Fibroblast of skin of abdomen (primary cell): Measurements from ENCODE around the gene BHLHE40.

Experiments used
- DNase-seq: peaks from one replicate; pipeline ENCODE4 v3.0.0-alpha.2; 2013

Gene BHLHE40

DNA sequence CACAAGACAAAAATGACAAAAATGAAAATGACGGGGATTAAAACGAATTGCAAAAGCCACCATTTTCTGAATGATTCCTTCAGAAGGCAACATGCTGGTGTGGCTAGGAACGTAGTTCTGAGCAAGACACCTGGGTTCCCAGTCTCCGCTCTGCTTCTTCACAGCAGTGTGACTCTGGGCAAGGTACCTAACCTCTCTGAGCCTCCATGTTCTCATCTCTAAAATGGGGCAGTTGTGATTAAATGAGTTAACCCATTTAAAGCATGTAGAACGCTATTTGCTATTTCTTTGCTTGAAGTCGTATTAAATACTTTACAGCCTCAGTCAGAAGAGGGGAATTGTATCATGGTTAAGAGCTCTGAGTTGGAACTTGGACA, 23.6 kb downstream of the BHLHE40 start:
- no peak for DNase-seq

DNA sequence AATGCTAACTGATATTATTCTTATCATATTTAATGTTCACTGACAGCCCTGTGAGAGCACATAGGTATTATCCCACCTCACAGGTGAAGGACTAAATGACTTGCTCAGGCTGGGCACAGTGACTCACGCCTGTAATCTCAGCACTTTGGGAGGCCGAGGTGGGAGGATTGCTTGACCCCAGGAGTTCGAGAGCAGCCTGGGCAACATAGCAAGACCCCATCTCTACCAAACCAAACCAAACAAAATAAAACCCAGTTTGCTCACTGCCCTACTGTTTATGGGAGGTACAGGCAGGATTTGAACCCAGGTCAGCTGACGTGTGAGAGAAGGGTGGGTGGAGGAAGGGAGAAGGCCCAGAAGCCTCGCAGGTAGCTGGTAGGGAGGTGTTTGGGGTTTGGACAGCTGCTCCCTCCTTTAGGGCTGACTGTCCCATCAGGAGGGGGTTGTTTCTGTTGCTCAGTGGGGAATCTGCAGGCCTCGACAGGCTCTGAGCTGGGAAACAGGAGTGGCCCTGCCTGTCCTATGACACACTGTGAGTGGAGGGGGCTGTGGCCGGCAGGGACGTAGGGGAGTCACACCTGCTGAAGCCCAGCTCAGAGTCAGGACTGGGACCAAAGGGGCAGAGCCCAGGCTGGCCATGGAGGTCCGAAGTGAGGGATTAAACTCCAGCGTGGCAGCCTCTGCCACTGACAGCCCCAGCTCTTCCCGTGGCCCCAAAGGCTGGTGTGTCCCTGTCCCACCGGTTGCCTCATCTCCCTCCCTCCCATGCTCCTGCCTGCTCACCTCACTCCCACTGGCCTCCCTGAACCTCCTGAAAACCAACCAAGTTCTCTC, 25.3 kb downstream of the BHLHE40 start:
- no peak for DNase-seq

DNA sequence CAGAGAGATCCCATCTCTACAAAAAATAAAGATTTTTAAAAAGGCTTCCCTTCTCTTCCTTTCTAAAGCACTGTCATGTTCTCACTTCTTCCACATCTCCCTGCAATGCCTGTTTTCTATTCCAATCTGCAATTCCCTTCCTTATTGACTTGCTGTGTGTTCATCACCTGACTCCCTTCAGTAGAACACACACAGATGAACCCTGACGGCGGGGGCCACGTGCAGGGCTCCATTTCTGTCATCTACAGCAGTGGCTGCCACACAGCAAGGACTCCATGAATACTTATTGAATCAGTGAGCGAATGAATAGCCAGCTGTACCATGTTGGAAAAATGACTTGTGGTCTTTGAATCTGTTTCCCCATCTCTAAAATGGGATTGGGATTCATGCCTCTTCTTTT, 26.1 kb downstream of the BHLHE40 start:
- no peak for DNase-seq

DNA sequence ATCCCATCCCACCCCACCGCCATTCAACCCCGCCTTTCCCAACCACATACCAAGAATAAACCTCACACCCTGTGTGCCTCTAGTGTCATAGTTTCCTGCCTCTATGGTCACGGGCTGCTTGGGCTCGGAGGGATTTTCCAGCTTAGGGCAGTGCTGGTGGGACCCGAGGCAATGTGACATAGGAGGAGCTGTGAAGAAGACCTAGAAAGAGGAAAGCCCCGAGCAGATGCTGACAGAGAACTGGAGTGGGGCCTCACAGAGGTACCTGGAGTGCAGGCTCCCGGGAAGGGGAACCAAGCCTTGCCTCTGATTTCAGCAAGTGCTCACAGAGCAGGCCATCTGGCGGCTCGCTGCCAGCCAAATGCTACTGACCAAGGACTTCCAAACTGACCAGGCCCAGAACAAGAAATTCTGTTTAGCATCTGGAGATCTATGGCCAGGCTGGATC, 27.5 kb downstream of the BHLHE40 start:
- no peak for DNase-seq

DNA sequence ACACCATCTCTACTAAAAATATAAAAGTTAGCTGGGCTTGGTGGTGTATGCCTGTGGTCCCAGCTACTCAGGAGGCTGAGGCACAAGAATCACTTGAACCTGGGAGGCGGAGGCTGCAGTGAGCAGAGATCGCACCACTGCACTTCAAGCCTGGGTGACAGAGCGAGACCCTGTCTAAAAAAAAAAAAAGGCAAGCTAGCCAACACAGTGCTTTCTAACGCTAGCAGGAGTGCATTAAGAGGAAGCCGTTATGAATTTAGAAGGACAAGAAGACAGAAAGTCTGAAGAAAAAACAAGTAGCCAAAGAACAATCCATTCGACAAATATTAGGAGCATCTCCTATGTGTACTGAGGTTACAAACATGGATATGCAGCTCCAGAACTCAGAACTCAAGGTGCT, 28.6 kb downstream of the BHLHE40 start:
- no peak for DNase-seq

DNA sequence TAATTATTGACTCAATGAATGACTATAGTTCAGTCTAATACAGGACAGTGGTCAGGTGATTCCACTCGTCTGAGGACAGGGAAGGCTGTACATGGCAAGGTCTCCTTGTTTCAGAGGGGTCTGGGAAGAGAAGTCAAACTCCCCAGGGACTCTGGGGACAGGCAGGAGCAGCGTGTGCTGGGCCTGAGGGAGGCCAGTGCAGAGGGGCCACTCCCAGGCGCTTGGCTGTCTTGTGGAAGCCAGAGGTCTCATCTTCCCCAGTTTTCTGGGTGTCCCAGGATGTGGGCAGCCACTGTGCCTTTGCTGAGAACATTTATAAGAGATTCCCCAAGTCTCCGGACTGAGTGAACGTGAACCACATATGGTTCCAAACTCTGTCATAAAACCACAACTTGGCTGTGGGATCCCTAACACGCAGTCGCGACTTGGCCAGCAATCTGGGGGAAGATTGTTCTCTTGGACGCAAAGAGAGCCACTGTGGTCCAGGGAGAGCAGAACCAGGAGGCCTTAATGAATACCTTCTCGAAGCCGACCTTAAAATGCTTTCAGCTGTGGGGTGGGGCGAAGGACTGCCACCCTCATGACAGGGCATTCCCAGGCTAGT, 30.4 kb downstream of the BHLHE40 start:
- DNase-seq, result no peak

DNA sequence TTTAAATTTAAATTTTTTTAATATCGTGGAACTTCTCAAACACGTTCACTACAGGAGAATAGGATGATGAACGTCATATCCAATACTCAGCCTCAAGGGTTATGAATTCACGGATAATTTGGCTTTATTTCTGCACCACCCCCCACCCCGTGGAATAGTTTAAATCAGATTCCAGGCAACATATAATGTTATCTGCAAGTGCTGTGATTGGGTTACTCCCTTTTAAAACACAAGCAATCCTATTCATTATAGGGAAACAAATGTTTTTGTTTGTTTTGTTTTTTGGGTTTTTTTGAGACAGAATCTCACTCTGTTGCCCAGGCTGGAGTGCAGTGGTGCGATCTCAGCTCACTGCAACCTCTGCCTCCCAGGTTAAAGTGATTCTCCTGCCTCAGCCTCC, 30.9 kb downstream of the BHLHE40 start:
- no peak for DNase-seq

DNA sequence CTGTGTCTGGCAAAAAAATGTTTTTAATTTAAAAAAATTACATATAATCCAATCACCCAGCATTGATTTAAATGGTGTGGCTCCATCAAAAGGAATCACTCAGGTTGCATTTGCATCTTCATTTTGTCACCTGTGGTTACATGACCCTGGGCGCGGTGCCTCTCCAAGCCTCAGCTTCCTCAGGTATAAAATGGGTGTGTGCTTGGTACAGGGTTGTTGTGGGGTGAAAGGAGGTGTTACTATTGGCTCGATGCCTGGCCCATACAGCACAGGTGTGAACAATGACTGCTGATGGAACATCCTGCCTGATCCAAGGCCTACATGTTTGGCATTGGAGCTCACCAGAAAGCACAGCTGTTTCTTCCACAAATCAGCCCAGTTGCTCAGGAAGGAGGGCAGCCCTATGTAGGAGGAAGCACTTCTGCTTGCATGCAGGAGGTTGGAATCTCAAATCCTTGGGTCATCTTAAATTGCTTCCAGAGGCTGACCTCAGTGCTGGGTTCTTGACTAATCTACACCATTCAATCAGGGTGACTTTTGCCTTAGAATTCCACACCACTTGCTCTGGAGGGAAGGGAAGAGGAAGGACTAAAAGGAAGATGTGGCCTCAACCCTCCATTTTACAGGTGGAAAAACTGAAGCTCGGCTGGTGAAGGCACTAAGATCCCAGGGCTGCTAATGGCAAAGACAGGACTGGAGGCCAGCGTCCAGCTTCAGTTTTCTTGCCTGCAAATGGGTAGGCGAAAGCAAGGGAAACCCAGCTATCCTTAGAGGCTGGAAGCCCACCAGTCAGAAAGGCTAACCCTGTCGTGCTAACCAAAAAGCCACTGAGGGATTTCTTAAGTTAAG, 31.7 kb downstream of the BHLHE40 start:
- no peak for DNase-seq

DNA sequence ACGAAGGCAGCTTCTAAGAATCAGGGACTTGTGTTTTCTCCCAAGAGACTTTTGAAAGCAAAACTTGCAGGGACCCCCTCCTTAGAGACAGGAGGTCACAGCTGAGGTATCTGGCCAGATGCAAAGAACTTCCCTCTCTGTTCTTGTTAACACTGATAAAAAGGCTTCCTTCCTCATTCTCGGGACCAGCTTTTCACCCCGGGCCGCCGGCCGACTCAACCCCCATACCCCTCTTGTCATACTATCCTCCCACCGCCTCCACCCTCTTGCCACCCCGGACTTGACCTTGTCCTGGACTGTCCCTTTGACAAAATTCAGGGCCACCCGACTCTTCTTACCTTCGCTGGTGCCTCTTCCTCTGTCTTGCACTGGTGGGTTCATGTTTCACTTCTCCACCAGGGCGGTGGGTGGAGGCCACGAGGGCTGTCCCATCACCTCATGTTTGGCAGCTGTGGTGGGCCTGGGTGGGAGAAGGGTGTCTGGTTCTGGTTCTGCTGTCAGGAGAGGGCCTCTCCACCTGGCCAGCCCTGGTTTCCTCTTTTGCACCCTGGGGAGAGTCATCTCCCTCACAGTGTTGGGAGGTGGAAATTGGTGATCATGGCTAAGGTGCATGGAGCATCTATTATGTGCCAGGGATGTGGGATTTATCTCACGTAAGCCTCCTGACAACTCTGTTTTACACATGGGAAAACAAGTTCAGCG, 32.5 kb downstream of the BHLHE40 start:
- DNase-seq, result no peak

DNA sequence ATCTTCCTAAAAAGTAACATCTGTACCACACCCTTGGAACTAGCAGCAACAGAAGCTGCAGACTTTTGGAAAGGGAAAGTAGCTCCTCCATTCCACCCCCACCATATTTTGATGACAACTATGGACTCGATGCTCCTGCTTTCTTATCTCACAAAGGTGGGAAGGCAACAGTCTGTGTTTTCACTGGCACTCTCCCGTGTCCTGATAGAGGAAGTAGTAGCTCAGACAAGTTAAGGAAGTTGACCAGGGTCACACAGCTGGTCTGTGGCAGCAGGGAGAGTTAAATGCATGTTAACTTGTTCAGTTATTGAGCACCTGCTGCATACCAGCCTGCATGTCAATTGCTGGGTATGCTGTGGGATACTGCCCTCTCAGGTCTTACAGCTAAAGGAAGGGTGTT, 33.1 kb downstream of the BHLHE40 start:
- DNase-seq, result no peak

DNA sequence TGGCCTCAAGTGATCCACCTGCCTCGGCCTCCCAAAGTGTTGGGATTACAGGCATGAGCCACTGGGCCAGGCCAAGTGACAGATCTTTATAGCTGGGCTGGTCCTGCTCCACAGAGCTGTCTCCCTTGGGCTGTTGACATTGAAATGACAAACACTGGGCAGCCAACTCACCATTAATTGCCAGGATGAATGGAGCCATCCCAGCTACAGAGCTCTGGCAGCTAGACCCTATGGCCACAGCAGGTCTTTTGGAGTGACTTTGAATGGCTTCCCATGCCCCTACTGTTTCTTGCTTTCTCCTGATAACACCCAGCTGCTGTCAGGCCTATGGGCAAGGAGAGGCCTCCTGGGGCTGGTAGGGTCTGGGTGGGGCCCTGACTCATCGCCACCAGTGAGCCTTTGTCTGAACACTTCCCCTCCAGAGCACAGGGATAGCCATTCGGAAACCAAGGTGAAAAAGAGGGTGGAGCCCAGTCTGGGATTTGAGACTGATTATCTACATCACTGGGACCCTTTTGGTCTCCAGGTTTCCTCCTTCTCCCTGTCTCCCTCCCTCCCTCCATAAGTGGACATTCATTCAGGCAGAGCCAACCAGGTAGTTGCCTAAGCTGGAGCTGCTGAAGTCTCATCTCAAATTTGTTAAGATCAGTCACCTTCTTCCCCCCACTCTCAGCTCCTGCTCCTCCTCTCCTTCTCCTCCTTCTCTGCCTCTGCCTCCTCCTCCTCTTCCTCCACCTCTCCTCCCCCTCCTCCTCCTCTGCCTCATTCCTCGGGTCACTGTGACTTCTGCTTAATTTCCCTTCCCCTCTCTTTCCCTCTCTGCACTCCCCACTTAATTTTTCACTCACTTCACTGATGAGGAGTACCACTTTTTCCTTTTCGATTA, 34.0 kb downstream of the BHLHE40 start:
- no peak for DNase-seq

DNA sequence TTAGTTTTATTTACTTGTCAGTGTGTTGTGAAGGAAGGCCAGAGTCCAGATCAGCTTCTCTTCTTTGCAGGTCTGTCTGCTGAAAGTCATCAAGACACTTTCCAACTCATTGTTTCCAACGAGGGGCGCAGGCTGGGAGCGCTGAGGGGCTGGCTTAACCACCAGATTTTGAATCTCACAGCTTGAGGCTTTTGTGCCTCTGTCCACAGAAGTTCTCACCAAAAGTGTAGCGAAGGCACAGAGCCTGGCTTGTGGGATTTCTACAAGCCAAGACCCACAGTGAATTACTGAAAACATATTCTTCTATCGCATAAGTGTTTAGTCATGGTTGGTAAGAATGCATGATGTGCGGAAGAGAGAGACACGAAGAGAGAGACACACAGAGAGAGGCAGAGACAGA, 35.2 kb downstream of the BHLHE40 start:
- DNase-seq, result peak; percentile 38

DNA sequence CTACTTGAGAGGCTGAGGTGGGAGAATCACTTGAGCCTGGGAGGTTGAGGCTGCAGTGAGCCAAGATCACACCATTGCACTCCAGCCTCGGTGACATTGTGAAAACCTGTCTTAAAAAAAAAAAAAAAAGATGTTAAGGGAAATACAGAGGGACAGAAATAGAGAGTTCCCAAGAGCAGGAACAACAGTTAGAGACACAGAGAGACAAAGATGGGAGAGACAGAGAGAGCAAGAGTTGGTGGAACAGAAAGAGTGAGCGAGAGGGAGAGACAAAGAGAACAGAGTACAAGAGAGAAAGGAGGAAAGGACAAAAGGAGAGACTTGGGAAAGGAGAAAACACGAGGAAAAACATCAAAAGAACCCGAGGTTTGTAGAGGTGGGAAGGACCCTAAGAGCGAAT, 35.8 kb downstream of the BHLHE40 start:
- DNase-seq, result no peak

DNA sequence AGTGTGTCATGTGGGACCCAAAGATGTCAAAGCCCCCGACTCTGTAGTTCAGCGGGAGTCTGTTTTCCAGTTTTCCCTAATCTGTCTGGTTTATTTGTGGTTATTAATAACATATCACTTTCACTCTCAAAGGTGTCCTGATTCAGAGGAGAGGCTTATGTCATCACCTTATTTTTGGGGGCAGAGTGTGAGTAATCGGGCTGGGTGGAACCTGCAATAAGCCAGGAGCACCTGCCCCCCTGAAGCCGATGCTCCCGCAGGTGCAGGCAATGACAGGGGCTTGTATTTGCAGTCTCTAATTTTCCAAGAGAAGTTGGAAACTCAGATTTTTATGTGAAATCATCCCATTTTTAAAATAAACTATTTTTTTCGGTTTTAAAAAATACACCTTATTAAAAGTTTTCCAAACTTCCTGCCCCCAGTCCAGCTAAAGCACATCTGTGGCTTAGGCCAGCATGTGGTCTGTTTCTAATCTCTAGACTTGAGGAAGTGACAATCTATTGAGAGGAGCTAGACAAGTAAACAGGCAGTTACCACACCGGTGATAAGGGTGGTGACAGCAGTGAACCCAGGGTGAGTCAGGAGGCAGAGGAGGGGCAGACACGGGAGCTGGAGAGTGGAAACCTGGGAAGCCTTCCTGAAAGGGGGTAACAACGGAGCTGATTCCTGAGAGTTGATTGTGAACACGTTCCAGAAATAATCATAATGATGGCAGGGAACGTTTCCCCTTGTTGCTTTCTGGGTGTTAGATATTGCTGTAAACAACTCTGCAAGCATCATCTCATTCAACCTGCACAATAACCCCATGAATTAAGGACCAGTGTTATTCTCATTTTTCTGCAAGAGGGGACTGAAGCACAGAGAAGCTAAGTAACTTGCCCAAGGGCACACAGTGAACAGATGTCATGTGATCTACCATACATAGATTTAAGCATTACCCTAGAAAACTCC, 37.2 kb downstream of the BHLHE40 start:
- peak; percentile 34 for DNase-seq

DNA sequence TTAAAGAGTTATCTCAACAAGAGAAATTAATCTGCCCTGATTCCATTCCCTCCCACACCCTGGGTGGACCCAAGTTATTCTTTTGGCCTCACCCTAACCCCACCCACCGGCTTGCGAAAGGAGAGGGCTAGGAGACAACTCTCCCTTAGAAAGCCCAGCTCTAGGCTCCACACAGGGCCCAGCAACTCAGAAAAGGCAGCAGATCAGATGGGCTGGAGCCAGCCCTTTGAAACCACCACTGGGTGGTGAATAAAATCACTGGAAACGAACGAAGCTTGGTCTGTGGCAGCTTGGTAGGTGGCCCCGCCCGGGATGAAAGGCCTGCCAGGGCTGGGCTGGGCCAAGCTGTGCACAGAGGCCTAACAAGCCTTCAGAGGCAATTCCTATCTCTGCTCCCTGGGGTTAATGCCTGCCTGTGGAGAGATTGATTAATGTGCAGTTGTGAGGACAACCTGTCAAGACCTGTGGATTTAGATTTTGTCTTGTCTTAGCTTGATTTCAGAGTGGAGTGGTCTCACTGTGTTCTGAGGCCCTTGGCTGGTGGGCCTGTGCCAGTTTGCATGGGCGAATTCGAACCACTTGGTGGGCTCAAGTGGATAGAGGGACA, 38.8 kb downstream of the BHLHE40 start:
- no peak for DNase-seq

DNA sequence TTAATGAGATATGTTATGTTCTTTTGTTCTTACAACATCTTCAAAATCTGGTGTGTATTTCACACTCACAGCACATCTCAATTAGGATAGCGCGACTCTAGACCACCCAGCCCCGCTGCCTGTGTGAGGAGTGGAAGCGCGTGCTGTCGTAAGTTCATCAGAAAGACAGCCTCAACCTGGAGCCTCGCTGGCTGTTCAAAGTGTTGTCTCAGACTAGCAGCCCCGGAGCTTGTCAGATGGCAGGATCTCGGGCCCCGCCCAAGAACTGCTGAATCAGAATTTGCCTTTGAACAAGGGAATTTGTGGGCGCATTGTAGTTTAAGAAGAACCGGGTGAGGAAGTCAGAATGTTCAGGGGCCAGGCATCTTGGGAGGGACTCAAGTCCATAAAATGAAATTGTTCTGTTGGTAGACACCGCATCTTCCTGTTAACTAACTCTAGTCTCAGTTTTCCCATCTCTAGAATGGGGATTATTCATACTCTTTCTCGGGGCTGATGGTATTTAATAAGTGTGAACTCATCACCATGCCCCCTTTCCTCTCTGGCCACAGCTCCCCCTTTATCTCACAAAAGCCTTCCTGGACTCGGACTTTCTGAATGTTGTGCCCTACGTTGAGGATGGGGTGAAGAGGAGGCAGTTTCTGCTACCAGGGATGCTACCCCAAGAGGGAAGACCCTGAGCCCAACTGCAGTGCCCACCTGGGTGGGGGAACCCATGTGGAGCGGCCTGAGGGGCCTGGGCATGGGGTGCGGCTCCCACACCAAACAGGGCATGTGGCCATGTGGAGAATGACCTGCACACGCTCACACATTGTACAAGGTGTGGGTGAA, 40.4 kb downstream of the BHLHE40 start:
- no peak for DNase-seq

DNA sequence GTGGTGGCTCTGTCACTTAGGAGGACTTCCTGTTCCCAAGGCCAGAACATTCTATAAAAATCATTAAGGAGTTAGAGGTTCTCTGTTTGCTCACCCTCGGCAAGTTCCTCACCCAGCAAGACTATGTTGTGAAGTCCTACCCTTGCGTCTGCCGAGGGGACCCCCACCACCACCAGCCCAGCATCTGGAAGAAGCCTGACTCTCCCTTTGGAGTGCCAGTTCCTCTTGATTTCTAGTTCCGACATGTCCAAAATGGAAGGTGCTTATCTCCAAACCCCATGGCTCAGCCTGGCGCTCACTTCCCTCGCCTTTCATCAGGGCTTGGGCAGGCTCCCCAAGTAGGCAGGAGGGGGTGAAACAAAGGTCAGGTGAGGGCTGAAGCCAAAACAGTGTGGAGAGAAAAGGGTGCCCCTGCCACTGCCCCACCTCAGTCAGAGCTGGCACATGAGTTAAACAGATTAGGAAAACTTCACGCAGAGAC, 41.0 kb downstream of the BHLHE40 start:
- DNase-seq, result no peak

DNA sequence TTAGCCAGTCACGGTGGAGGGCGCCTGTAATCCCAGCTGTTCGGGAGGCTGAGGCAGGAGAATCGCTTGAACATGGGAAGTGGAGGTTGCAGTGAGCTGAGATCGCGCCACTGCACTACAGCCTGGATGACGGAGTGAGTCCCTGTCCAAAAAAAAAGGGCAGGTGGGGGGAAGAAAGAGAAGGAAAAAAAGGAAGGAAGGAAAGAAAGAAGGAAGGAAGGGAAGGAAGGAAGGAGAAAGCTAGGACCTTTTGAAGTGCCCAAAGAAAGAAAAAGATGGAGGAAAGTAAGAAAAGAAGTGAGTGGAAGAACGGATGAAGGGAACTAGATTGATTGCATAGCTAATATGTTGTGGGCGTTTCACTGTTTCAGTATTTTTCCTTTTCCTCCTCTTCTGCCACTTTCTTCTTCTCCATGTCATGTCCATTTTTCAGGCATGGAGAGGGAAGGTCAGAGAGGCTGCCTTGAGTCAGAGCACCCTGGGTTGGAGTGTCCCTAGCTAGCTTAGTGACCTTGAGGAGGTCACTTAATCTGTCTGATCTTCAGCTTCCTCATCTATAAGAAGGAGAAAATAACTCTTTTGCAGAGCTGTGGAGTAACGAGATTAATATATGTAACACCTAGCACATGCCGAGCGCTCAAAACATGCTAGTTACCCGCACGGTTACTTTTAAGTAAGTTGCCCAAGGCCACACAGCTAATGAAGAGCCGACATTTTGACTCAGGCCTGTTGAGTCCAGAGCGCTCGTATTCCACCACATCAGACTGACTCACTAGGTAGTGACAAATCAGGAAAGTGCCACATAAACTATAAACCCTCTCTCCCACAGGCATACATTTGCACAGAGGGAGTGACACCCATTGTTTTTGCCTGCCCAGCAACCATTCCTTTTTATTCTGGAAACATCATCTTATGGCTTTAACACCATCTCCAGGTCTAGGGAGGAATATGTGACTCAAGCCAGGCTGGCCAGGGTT, 42.2 kb downstream of the BHLHE40 start:
- DNase-seq, result peak; percentile 47
